ENCODE data around the gene ABCC9.
"Not testable (repeated sequence)": the region's sequence is repeated elsewhere in the genome, so short reads cannot be mapped to it uniquely, and the experiment has no call there.

Gene ABCC9

DNA sequence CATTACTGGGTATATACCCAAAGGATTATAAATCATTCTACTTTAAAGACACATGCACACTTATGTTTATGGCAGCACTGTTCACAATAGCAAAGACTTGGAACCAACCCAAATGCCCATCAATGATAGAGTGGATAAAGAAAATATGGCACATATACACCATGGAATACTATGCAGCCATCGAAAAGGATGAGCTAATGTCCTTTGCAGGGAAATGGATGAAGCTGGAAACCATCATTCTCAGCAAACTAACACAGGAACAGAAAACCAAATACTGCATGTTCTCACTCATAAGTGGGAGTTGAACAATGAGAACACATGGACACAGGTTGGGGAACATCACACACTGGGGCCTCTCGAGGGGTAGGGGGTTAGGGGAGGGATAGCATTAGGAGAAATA, 128.9 kb downstream of the ABCC9 start:
- H3K4me1 Mint-ChIP-seq (ENCODE audit: low read depth); DNase-seq (ENCODE audit: low spot score); H3K4me3 Mint-ChIP-seq: not testable (repeated sequence)

DNA sequence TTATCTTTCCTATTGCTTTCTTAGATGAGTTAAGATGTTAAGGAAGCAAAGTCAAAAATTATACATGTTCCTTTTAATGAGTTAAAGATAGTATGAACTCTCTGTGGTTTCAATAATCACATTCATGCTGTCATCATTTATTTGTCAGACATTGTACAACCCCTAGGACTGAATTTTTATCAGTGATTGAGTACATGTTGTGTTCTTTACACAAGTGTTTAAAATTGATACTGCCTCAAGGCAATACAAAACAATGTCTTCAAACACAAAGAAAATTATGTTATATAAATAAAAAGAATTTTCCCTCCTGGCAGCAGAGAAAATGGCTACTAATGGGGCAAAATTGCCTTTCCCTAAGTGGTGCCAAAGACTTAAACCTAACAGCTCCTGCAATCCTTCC, 132.1 kb downstream of the ABCC9 start:
- no peak overlapping the region for H3K4me3 Mint-ChIP-seq
- no peaks in the 10 kb centered on the region for H3K4me1 Mint-ChIP-seq (ENCODE audit: low read depth)
- no peak overlapping the region for H3K27ac Mint-ChIP-seq
- no peak for DNase-seq (ENCODE audit: low spot score)
- no peaks in the 10 kb centered on the region for H3K36me3 Mint-ChIP-seq (ENCODE audit: low read depth)
- no peaks in the 10 kb centered on the region for H3K9me3 Mint-ChIP-seq
- no peaks in the 10 kb centered on the region for H3K27me3 Mint-ChIP-seq (ENCODE audit: low read depth)

More for the DNA sequence above, 128.9 kb downstream of the ABCC9 start:
- not testable (repeated sequence) for H3K27me3 Mint-ChIP-seq (ENCODE audit: low read depth); H3K27ac Mint-ChIP-seq; H3K9me3 Mint-ChIP-seq; H3K36me3 Mint-ChIP-seq (ENCODE audit: low read depth)

DNA sequence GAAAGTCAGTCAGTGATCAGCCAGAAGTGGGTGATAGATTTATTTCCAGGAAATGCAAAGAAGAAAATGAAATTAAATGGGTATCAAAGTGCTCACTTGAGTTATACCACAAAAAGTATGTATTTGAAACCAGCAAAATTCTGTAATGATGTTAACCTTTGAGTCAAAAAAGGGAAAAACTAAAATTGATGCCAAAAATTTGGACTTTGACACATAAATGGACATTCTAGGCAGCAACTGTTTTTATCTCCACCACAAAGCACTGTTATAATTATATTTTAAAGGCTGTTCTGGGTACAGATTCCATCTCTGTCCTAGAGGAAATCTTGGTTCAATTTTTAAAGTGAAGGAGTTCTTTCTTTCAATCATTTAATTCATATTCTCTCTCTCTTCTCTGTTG, 135.0 kb downstream of the ABCC9 start:
- Mint-ChIP-seq H3K36me3 (ENCODE audit: low read depth) (no peaks in the 10 kb centered on the region), H3K9me3 (no peaks in the 10 kb centered on the region), H3K27me3 (ENCODE audit: low read depth) (no peaks in the 10 kb centered on the region), H3K27ac (no peak overlapping the region), H3K4me3 (no peak overlapping the region), H3K4me1 (ENCODE audit: low read depth) (no peaks in the 10 kb centered on the region)
- DNase-seq (ENCODE audit: low spot score), result no peak

DNA sequence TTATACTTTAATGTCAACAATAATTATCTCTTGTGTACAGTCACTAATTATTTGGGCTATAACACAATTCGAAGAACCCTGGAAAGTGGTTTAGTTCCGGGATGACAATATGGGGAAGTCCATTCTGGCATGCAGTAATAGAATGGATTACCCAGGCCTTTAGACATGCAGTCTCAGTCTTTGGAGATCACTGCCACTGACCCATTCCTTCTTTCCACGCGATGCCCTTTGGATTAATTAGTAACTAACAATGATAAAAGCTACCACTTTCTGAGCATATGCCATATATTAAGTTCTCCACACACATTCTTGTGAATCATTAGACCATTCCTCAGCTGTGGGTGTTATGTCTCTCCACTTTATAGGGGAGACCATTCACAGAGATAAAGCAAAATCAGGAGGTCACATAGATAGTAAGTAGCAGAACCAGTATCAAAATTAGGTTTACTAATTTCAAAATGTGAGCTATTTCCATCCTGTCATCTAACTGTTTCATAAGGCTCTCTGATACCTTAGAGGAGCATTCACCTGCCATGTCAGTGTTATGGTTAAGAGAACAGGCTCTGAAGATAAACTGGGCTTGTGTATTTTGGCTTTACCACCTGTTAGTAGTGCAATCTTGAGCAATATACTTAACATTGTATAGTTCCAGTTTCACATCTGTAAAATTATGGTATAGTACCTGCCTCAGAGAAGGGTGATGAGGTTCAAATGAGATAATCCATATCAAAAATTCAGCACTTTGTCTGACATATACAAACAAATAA, 139.5 kb downstream of the ABCC9 start:
- Mint-ChIP-seq H3K27me3 (ENCODE audit: low read depth) (no peaks in the 10 kb centered on the region), H3K27ac (no peak overlapping the region)

DNA sequence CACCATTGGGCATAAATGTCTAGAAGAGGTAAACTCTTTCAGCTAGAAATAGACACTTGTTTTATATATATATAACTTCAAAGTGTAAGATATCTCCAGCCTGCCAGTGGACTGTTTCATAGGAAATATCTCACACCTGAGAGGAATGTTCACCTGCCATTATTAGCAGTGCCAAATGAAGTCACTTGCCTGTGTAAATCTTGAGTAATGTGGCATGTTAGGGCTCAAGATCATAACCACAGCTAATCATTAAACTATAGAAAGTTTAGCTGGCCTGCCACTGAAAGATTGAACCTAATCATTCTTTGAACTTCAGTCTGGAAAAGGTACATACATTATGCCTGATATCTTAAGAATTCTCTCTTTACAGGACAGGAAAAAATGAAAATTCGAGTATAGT, 141.2 kb downstream of the ABCC9 start:
- Mint-ChIP-seq H3K27ac (no peak overlapping the region), H3K4me1 (ENCODE audit: low read depth) (no peaks in the 10 kb centered on the region), H3K9me3 (no peaks in the 10 kb centered on the region), H3K36me3 (ENCODE audit: low read depth) (no peaks in the 10 kb centered on the region), H3K27me3 (ENCODE audit: low read depth) (no peaks in the 10 kb centered on the region), H3K4me3 (no peak overlapping the region)
- DNase-seq (ENCODE audit: low spot score), result no peak

More for the DNA sequence above, 139.5 kb downstream of the ABCC9 start:
- H3K36me3 Mint-ChIP-seq (ENCODE audit: low read depth), result no peaks in the 10 kb centered on the region
- no peak for DNase-seq (ENCODE audit: low spot score)
- no peak overlapping the region for H3K4me3 Mint-ChIP-seq
- no peaks in the 10 kb centered on the region for H3K9me3 Mint-ChIP-seq
- no peaks in the 10 kb centered on the region for H3K4me1 Mint-ChIP-seq (ENCODE audit: low read depth)

DNA sequence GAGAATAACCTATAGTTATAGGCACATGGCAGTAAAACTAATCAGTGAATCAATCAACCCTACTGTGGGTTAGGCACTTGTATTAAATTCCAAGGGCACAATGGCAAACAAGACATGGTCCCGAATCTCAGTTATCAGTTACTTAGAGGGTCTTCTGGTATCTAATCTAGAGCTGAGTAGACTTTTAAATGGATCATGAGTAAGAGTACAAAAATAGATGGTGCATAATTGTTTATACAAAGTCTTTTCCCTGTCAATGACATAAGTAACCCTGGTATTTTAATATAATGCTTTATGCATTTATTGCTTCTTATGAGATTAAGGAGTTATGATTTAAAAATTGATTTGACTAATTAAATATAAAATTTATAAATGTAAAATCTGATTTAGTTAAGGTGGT, 143.7 kb downstream of the ABCC9 start:
- Mint-ChIP-seq H3K9me3 (no peaks in the 10 kb centered on the region), H3K27me3 (ENCODE audit: low read depth) (no peaks in the 10 kb centered on the region), H3K36me3 (ENCODE audit: low read depth) (no peaks in the 10 kb centered on the region), H3K27ac (no peak overlapping the region), H3K4me1 (ENCODE audit: low read depth) (no peaks in the 10 kb centered on the region), H3K4me3 (no peak overlapping the region)
- no peak for DNase-seq (ENCODE audit: low spot score)

DNA sequence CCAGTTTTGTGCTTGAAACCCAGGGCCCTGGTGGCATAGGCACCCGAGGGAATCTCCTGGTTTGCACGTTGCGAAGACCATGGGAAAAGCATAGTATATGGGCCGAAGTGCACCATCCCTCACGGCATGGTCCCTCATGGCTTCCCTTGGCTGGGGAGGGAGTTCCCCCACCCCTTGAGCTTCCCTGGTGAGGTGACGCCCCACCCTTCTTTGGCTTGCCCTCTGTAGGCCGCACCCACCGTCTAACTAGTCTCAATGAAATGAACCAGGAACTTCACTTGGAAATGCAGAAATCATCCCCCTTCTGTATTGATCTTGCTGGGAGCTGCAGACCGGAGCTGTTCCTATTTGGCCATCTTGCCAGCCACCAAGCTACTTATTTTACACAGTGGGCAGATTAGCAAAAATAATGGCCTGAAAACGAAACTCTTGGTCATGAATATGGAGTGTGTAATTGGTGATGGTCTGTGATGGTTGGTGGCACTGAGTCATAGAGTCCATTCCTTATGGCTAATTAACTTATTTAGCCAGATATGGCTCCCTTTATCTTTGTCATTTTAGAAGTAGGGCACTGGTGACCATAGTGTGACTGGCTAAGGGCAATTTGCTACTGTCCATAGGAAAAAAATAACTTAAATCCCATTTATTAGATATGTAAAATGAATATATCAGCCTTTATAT, 145.4 kb downstream of the ABCC9 start:
- no peaks in the 10 kb centered on the region for H3K9me3 Mint-ChIP-seq
- no peak overlapping the region for H3K4me3 Mint-ChIP-seq
- no peaks in the 10 kb centered on the region for H3K36me3 Mint-ChIP-seq (ENCODE audit: low read depth)
- no peak overlapping the region for H3K27ac Mint-ChIP-seq
- H3K27me3 Mint-ChIP-seq (ENCODE audit: low read depth), result no peaks in the 10 kb centered on the region
- H3K4me1 Mint-ChIP-seq (ENCODE audit: low read depth), result no peaks in the 10 kb centered on the region
- no peak for DNase-seq (ENCODE audit: low spot score)

DNA sequence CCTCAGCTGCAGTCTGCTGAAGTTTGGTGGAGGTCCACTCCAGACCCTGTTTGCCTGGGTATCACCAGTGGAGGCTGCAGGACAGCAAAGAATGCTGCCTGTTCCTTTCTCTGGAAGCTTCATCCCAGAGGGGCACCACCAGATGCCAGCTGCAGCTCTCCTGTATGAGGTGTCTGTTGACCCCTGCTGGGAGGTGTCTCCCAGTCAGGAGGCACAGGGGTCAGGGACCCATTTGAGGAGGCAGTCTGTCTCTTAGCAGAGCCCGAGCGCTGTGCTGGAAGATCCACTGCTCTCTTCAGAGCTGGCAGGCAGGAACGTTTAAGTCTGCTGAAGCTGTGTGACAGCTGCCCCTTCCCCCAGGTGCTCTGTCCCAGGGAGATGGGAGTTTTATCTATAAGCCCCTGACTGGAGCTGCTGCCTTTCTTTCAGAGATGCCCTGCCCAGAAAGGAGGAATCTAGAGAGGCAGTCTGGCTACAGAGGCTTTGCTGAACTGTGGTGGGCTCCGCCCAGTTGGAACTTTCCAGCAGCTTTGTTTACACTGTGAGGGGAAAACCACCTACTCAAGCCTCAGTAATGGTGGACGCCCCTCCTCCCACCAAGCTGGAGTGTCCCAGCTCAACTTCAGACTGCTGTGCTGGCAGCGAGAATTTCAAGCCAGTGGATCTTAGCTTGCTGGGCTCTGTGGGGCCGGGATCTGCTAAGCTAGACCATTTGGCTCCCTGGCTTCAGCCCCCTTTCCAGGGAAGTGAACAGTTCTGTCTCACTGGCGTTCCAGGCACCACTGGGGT, 146.2 kb downstream of the ABCC9 start:
- H3K4me1 Mint-ChIP-seq (ENCODE audit: low read depth); DNase-seq (ENCODE audit: low spot score); H3K27me3 Mint-ChIP-seq (ENCODE audit: low read depth); H3K27ac Mint-ChIP-seq; H3K4me3 Mint-ChIP-seq; H3K9me3 Mint-ChIP-seq; H3K36me3 Mint-ChIP-seq (ENCODE audit: low read depth): not testable (repeated sequence)

DNA sequence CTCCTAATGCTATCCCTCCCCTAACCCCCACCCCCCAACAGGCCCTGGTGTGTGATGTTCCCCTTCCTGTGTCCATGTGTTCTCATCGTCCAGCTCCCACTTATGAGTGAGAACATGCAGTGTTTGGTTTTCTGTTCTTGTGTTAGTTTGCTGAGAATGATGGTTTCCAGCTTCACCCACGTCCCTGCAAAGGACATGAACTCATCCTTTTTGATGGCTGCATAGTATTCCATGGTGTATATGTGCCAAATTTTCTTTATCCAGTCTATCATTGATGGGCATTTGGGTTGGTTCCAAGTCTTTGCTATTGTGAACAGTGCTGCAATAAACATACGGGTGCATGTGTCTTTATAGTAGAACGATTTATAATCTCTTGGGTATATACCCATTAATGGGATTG, 151.5 kb downstream of the ABCC9 start:
- not testable (repeated sequence) for H3K27ac Mint-ChIP-seq; H3K4me1 Mint-ChIP-seq (ENCODE audit: low read depth); H3K27me3 Mint-ChIP-seq (ENCODE audit: low read depth); DNase-seq (ENCODE audit: low spot score); H3K9me3 Mint-ChIP-seq; H3K36me3 Mint-ChIP-seq (ENCODE audit: low read depth); H3K4me3 Mint-ChIP-seq

DNA sequence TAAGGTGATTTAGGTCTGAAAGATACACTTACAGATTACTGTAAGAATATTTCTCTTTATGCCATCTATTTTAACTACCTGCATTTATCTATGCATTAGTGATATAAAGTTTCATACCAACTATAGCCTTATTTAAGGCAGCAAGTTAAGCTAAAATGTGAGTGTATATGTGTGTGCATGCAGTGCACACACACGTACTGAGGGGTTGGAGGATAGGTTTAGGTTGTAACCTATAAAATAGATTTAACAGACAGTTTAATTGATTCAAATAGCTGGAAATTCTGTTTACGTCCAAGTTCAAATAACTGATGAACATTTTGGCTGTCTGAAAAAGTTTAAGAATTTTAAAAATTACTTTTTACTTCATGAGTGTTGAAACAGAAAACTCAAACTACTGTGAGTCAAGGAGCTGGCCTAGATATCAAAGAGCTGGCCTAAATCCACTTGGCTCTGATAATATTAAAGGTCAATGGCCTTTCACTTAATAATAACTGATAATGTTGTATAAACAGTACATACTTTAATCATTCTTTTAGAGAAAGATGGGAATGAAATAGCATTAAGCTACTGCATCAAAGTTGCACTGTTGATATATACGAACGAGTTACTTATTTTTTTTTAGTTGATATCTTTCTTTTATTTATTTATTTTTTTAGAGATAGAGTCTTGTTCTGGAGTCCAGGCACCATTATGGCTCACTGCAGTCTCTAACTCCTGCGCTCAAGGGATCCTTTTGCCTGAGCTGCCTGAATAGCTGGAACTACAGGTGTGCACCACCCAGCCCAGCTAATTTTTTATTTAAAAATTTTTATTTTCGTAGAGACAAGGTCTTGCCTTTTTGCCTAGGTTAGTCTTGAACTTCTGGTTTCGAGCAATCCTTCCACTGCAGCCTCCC, 152.9 kb downstream of the ABCC9 start:
- H3K36me3 Mint-ChIP-seq (ENCODE audit: low read depth), result no peaks in the 10 kb centered on the region
- no peak overlapping the region for H3K4me3 Mint-ChIP-seq
- no peaks in the 10 kb centered on the region for H3K27me3 Mint-ChIP-seq (ENCODE audit: low read depth)
- no peaks in the 10 kb centered on the region for H3K4me1 Mint-ChIP-seq (ENCODE audit: low read depth)
- no peak for DNase-seq (ENCODE audit: low spot score)
- H3K27ac Mint-ChIP-seq, result no peak overlapping the region
- no peaks in the 10 kb centered on the region for H3K9me3 Mint-ChIP-seq

DNA sequence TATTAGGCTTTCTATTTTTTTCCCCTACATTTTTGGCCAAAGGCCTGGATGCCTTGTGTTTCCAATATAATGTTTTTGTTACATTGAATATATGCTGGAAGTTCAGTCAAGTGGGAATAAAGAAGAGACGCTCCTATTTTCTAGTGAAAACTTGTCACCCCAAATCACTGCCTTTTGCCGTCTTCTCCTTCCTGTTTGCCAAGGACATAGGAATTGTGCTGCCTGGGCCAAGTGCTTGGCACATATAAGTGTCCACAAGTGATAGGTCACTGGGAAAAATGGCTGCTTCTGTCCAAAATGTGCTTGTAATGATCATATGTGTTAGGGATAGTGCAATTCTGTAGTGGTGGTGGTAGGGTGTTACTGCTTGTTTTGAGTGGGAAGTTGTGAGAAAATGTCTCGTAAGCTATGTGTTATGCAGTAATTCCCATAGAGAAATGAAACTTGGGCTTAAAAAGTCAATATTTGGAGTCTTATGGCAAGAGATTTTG, 155.1 kb downstream of the ABCC9 start:
- Mint-ChIP-seq H3K9me3 (no peaks in the 10 kb centered on the region), H3K4me1 (ENCODE audit: low read depth) (no peaks in the 10 kb centered on the region), H3K27ac (no peak overlapping the region), H3K4me3 (no peak overlapping the region), H3K36me3 (ENCODE audit: low read depth) (no peaks in the 10 kb centered on the region), H3K27me3 (ENCODE audit: low read depth) (no peaks in the 10 kb centered on the region)
- DNase-seq (ENCODE audit: low spot score), result no peak

DNA sequence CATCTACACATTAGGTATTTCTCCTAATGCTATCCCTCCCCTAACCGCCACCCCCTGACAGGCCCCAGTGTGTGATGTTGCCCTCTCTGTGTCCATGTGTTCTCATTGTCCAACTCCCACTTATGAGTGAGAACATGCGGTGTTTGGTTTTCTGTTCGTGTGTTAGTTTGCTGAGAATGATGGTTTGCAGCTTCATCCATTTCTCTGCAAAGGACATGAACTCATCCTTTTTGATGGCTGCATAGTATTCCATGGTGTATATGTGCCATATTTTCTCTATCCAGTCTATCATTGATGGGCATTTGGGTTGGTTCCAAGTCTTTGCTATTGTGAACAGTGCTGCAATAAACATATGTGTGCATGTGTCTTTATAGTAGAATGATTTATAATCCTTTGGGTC, 158.5 kb downstream of the ABCC9 start:
- DNase-seq (ENCODE audit: low spot score); H3K27ac Mint-ChIP-seq; H3K27me3 Mint-ChIP-seq (ENCODE audit: low read depth); H3K4me1 Mint-ChIP-seq (ENCODE audit: low read depth); H3K4me3 Mint-ChIP-seq; H3K9me3 Mint-ChIP-seq; H3K36me3 Mint-ChIP-seq (ENCODE audit: low read depth): not testable (repeated sequence)

DNA sequence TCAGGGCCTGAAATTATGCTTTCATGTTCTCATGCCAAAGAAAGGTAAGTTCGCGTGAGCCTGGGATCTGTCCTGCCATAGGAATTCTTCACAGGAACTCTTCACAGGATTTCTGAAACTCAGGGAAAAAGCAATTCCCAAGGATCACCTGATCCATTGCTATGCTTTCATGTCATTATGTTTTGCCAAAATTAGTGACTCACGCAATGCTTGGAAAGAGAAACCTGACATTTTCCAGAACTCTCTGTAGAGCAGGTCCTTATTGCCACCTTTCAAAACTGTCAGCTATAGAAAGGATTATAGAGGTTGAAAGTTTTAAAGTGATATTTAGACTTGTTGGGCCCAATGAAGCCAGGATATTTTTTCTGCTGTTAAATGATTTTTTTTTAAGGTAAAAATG, 160.4 kb downstream of the ABCC9 start:
- H3K27me3 Mint-ChIP-seq (ENCODE audit: low read depth), result peaks cover 15% of the 10 kb centered on the region
- no peaks in the 10 kb centered on the region for H3K4me1 Mint-ChIP-seq (ENCODE audit: low read depth)
- H3K36me3 Mint-ChIP-seq (ENCODE audit: low read depth), result no peaks in the 10 kb centered on the region
- H3K9me3 Mint-ChIP-seq, result no peaks in the 10 kb centered on the region
- no peak overlapping the region for H3K27ac Mint-ChIP-seq
- no peak overlapping the region for H3K4me3 Mint-ChIP-seq
- no peak for DNase-seq (ENCODE audit: low spot score)
